ENCODE measurements around the gene HECTD1.
A peak's percentile ranks its signal among the peaks of the same experiment; 100 is the strongest.
"Not testable (repeated sequence)": the region's sequence is repeated elsewhere in the genome, so short reads cannot be mapped to it uniquely, and the experiment has no call there.

Gene HECTD1

DNA sequence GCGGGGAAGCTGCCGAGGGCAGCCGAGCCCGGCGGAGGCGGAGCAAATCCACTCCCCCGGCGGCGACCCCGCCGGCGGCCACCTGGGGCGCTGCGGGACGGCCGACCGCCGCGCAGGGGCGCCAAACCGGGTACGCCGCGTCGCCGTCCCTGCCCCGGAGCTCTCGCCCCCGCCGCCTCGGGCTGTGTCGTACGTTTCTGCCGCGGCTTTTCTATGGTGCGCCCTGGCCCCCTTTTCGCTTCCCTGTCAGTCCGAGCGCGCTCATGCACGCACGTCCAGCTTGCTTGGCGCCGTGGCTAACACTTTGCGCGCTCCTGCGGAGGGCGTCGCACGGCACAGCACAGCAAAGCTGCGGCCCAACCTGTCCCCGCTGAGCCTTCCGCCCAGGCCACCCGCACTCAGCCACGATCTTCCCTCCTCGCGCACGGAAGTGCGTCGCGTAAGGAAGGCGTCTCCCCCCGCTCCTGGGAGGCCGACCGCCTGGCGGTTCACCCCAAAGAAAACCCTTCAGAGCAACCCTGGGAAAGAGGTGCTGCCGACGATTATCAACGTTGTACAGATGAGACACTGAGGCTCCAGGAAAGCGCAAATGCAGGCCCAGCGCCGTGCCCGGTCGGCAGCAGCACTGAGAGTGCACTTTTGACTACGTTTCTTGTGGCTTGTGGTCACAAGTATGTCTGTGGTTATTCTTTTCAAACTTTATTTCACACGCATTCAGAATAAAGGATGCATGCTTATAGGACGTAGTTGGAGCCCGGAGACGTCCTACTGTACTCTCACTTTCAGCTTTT lies at the start of gene HECTD1:
Gene HECTD1 (minus strand): TSS at position 39 of the 791 bp plus-strand sequence. CDS start 1,857 bp downstream, outside the sequence.
- peak; percentile 70 to 97 (median 83) for DNase-seq
- intact Hi-C loops (cut with DNase I), result loop anchor here (5.0 kb wide), 2 partner anchors 149 to 181 kb away; partner anchors contain the start of genes AP4S1 and STRN3

- intact Hi-C loops (cut with DNase I), result no loop called here
- no peak for DNase-seq
Observed at GRCh38 chr14:31257244-31257553, 49.6 kb upstream of the HECTD1 start.

DNA sequence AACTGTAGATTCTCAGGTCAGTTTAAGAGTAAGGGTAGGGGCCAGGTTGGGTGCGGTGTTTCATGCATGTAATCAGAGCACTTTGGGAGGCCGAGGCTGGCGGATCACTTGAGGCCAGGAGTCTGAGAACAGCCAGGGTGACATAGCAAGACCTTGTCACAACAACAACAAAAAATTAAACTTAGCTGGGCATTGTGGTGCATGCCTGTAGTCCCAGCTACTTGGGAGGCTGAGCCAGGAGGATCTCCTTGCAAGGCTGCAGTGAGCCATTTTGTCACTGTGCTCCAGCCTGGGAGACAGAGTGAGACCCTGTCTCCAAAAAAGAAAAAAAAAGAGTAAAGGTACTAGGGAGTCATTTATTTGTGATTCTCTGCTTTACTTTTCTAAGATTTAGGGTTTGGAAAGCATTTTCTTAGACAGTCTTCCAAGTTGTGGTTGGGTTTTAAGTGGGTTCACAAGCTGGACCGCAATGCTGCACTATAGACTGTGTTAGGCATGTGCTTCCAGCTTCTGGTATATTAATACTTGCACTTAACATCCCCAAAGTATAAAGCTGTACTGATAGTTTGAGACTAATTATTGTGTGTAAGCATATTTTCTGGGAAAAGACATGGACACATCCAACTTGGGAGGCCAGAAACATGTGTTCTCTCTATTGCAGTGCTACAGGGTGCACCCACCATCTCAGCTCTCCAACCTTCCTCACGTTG lies 49.1 kb upstream of the HECTD1 start:
- DNase-seq, result peak in 1 of 10 donors; percentile 19
- intact Hi-C loops (cut with DNase I), result no loop called here

- DNase-seq, result peak in 1 of 10 donors; percentile 2
- intact Hi-C loops (cut with DNase I), result not testable (repeated sequence)
Observed at GRCh38 chr14:31255918-31256317, 48.3 kb upstream of the HECTD1 start.

GRCh38 chr14:31255286-31255685 lies 47.7 kb upstream of the HECTD1 start:
- intact Hi-C loops (cut with DNase I), result no loop called here
- DNase-seq, result peak in 1 of 10 donors; percentile 16

- peak in 1 of 10 donors; percentile 40 for DNase-seq
- intact Hi-C loops (cut with DNase I), result no loop called here
Observed at GRCh38 chr14:31253746-31254471, 46.3 kb upstream of the HECTD1 start.

DNA sequence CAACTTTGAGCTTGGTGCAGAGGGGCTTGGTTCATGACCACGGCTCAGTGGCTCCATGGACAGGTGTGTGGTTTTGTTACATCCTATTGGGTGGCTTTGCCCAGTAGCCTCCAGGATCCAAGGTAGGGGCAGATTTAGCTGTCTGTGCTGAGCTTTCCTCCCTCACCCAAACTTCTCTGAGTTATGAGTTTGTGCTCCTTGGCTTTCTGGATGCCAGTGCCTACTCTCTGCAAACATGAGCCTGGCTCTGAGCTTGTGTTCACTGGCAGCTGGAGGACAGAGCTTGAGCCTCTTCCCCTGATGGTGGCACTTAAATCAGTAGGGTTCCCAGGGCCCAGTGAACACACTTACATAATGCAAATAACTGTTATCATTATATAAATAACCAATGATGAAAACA lies 45.3 kb upstream of the HECTD1 start:
- intact Hi-C loops (cut with DNase I), result no loop called here
- DNase-seq, result no peak

DNA sequence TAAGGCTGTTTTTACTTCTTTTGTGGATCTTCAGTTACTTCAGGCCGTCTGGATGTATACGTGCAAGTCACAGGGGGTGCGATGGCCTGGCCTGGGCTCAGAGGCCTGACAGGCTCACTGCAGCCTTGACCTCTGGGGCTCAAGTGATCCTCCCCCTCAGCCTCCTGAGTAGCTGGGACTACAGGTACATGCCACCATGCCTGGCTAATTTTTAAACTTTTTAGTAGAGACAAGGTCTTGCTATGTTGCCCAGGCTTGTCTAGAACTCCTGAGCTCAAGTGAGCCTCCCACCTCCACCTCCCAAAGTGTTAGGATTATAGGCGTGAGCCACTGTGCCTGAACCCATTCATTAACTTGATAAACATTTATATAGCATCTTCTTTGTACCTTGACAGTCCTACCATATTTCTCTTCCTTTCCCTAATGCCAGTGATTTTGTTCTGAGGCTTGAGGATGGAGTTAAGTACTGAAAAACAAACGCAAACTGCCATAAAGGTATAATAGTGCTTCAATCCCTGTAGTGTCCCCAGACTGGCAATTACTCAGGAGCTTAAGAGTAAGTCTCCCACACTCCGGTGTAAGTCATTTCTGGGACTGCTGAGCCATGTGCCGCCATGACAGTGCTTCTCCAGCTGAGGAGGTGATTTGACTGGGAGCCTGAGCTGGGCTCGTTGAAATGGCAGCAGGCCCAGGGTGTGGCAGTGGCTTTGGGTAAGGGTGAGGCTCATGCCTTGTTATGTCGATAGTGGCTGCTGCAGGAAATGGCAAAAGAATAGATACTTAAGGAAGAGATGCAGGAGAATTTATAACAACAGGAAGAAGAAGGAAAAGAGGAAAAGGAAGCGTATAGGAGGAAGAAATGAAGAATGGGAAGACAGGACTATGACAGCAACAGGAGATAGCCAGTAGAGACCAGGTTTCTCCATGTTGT lies 43.7 kb upstream of the HECTD1 start:
- intact Hi-C loops (cut with DNase I), result no loop called here
- no peak for DNase-seq

DNA sequence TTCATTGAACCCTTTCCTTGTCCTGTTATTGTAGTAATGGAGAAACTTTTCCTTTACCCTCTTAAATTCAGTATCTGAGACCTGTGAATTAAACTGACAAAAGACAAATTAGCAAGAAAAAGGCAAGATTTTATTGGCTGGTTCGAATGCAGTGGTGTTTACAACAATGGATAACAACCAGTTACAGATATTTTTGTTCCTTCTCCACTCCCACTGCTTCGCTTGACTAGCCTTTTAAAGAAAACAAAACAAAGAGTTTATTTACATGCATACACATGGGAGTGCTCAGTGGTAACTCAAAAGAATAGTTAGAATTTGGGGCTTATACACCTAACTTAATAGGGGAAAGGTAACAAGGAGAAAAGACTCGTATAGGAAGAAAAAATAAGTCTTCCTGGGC lies 37.0 kb upstream of the HECTD1 start:
- DNase-seq, result no peak
- intact Hi-C loops (cut with DNase I), result no loop called here

- no peak for DNase-seq
- intact Hi-C loops (cut with DNase I), result no loop called here
Observed at GRCh38 chr14:31243860-31244259, 36.3 kb upstream of the HECTD1 start.

GRCh38 chr14:31242161-31242940 lies 34.8 kb upstream of the HECTD1 start:
- DNase-seq; intact Hi-C loops (cut with DNase I): not testable (repeated sequence)

GRCh38 chr14:31241450-31242114 lies 34.0 kb upstream of the HECTD1 start:
- intact Hi-C loops (cut with DNase I), result no loop called here
- DNase-seq, result no peak

DNA sequence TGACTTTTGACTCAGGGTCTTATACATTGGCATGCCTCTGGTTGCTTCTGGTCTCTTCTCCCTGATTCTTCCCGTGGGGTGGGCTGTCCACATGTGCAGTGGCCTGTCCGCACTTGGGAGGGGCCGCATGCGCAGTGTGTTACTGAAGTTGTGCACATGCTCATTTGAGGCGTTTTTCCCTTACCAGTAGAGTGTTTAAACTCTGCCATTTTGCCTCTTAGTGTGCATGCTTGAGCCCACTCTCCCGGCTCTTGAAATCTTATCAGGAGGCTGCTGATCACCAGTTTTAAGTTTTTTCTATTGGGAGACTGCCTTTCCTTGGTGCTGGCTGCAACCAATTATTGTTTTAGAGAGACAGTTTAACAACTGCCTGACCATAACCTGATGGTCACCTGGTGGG lies 32.1 kb upstream of the HECTD1 start:
- no peak for DNase-seq

GRCh38 chr14:31235462-31235861 lies 27.9 kb upstream of the HECTD1 start:
- no peak for DNase-seq
- intact Hi-C loops (cut with DNase I), result no loop called here

More for the DNA sequence above, 32.1 kb upstream of the HECTD1 start:
- intact Hi-C loops (cut with DNase I), result no loop called here

DNA sequence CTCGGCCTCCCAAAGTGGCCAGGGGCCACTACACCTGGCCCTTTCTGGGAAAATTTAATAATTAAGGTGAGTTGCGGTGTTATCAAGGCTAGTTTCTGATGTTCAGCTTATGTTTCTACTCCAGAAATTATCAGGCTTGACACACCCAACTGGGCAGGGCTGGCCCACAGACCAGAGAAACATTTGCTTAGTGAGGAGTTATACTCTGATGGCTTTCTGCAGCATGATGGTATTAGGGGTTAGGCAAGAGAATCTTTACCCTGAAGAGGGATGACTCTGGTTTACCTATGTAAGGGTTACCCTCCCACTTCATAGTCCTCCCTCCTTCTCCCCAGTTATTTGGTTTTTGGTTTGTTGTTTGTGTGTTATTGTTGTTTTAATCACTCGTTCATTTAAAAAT lies 24.5 kb upstream of the HECTD1 start:
- peak in 1 of 10 donors; percentile 40 for DNase-seq
- intact Hi-C loops (cut with DNase I), result no loop called here

DNA sequence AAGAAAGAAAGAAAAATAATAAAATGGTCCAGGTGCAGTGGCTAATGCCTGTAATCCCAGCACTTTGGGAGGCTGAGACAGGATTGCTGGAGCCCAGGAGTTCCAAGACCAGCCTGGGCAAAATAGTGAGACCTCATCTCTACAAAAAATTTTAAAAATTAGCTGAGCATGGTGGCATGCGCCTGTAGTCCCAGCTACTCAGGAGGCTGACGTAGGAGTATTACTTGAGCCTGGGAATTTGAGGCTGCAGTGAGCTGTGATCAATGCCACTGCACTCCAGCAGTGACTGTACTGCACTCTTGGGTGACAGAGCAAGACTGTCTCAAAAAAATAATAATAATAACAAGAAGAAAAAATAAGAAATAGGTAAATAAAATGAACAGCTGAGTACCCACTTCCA lies 23.7 kb upstream of the HECTD1 start:
- intact Hi-C loops (cut with DNase I), result not testable (repeated sequence)
- peak in 1 of 10 donors; percentile 1 for DNase-seq

GRCh38 chr14:31230573-31230958 lies 23.0 kb upstream of the HECTD1 start:
- intact Hi-C loops (cut with DNase I), result no loop called here
- DNase-seq, result no peak

DNA sequence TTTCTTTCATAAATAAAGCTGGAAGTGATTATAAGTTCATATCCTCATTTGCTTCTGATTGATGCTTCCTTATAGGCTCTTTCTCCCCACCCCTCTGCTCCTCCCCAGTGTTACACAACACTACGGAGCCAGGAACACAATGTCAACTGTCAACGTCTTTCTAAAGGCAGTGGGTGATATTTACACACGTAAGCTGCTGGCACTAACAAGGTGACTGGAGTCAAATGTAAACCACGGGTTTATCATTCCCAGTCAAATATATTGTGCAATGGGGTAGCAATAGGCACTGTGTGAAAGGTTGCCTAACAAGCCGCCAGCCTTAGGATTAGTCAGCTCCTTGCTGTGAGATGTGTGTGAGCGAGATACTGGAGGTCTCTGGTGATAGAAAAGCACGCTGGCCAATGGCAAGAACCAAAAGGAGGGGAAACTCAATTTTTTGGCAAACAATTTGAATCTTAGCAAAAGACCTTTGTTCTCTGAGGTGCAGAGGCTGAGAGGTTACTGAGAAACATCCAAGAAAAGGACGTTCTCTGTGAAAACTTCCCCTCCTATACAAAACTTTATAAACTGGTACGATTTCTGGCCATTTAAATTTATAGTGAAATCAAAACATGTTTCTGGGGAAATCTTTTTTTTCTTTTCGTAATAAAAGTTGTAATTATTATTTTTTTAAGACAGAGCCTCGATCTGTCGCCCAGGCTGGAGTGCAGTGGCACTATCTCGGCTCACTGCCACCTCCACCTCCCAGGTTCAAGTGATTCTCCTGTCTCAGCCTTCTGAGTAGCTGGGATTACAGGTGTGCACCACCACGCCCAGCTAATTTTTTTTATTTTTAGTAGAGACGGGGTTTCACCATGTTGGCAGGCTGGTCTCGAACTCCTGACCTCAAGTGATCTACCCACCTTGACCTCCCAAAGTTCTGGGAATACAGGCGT lies 22.3 kb upstream of the HECTD1 start:
- intact Hi-C loops (cut with DNase I), result no loop called here
- DNase-seq, result peak in 1 of 10 donors; percentile 11

Measured in posterior cingulate gyrus (tissue), 11 donors.